Thoracic aorta (tissue), 2 donors: ENCODE measurements around the gene RBM38. TPM values are rescaled to one million over a fixed set of nuclear protein-coding genes. Genes with fewer than 3 reads are reported as not detected.
A peak's percentile ranks its signal among the peaks of the same experiment; 100 is the strongest.
"Not testable (repeated sequence)": the region's sequence is repeated elsewhere in the genome, so short reads cannot be mapped to it uniquely, and the experiment has no call there.

Experiments
- ATAC-seq: fragments of 150-250 bp; one replicate; pipeline ENCODE4 v1.8.0; 2017; ENCODE audit warnings: low read depth; ENCODE audit not compliant: insufficient number of reproducible peaks, low FRiP score
- DNase-seq: peaks from one replicate; pipeline ENCODE4 v3.0.0-alpha.2; 2020; ENCODE audit warnings: low spot score
- H3K27ac ChIP-seq, 2 donors: fragments of 200-600 bp; sonication (generic); 1 replicate in 1 of 2; 2 replicates in 1 of 2; pipeline ENCODE4 v1.5.1; 2016; ENCODE audit warnings: mild to moderate bottlenecking in 2 of 2, moderate library complexity in 2 of 2
- H3K27me3 ChIP-seq: fragments of 200-600 bp; sonication (generic); replicated peaks from 2 replicates; pipeline ENCODE4 v1.6.0; 2016; ENCODE audit warnings: mild to moderate bottlenecking; ENCODE audit not compliant: insufficient read depth
- H3K36me3 ChIP-seq: fragments of 200-600 bp; sonication (generic); one replicate; pipeline ENCODE4 v1.5.1; 2016
- H3K4me1 ChIP-seq, 2 donors: fragments of 200-600 bp; sonication (generic); 1 replicate in 1 of 2; 2 replicates in 1 of 2; pipeline versions ENCODE4 v1.5.1 to v1.6.0; 2016; ENCODE audit warnings: low read depth in 2 of 2, mild to moderate bottlenecking in 1 of 2; ENCODE audit not compliant: control insufficient read depth in 1 of 2
- H3K4me3 ChIP-seq: fragments of 200-600 bp; sonication (generic); 2 replicates; pipeline ENCODE4 v1.5.1; 2016; ENCODE audit warnings: mild to moderate bottlenecking
- H3K9me3 ChIP-seq: fragments of 200-600 bp; sonication (generic); 2 replicates; pipeline ENCODE4 v1.5.1; 2016
- CTCF ChIP-seq: fragments of 200-600 bp; sonication (generic); IDR thresholded peaks from one replicate; pipeline ENCODE4 v1.5.1; 2019; ENCODE audit warnings: antibody characterized with exemption
- total RNA-seq, 2 donors: library from RNA; depleted of rRNA; stranded (reverse); fragments of >200 nt; gene quantifications; one replicate each; pipeline versions ENCODE4 v1.1.0 to v1.2.3, GENCODE V29; 2016

RBM38 gene
- total RNA-seq, result 10 to 100 TPM in 1 of 2 donors, 1 to 10 TPM in 1; 9.6 to 24.8 TPM

DNA sequence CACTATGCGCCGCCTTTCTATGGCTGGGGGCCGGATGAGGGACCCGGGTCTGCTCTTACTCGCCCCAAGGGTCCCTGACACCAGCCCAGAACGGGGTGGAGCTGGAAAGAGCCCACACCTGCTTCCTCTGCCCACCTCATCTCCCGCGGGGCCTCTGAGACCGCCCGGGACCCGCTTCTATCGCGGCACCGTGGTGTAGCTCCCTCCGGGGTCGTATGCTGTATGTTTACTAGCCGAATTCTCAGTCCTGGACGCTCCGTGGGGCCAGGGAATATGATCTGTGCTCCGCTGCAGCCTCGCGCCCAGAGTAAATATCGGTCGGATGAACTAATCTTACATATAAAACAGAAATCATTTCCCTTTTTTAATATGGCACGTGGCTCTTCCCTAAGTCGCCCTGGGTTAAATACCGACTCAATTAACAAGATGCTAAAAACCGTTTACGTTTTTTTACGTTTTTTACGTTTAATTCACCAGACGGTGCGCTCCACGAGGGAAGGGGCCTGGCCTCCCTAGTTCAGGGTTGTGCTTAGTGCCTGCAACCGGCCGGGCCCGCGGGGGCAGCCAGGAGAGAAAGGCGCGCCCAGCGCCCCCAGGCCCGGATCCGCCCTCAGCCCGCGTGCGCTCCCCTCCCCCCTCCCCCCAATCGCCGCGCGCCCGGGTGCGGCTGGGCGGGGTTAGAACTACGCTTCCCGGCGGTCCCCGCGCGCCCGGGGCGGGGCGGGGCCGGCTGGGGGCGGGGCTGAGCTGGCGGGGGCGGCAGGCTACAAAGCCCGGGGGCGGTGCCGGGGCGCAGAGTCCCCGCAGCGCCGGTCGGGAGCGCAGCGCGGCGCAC is at the start of gene RBM38:
Gene RBM38 (plus strand): TSS at position 793 of the 835 bp plus-strand sequence. CDS start 186 bp downstream, outside the sequence.
- Histone ChIP-seq H3K36me3 (no peaks in the 10 kb centered on the region), H3K27me3 (no peaks in the 10 kb centered on the region), H3K4me3 (peak within 1 kb of the TSS; percentile 84), H3K9me3 (no peaks in the 10 kb centered on the region), H3K27ac (peak within 1 kb of the TSS; percentile 68 to 71), H3K4me1 (peaks cover 21 to 45% of the 10 kb centered on the region in 2 donors)
- no peak for DNase-seq
- ATAC-seq, result peak; percentile 49
- TF ChIP-seq CTCF, result no peak

- Histone ChIP-seq H3K36me3 (no peaks in the 10 kb centered on the region), H3K27me3 (no peaks in the 10 kb centered on the region), H3K9me3 (no peaks in the 10 kb centered on the region), H3K27ac (no peak overlapping the region), H3K4me3 (no peak overlapping the region), H3K4me1 (no peaks in the 10 kb centered on the region)
- no peak for TF ChIP-seq CTCF
- ATAC-seq (no peak), DNase-seq (no peak)
These were observed 49.5 kb upstream of the RBM38 start for GRCh38 chr20:57341663-57342062.

DNA sequence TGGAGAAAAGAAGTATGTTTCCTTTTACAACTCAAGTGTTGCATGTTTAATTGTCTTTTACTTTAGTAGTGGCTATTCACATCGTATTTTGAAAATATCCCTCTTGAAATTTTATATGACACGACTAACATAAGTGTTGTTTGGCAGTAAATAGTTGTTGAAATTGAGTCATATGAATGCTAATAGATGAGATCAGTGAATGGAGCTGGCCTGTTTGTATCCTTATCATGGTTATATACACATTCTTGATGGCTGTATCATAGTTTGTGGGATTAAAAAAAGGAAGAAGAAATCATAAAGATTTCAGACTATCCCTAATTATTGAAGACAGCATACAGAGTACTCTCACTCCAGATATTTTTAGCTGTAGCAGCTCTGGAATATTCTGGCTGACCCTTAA is 48.4 kb upstream of the RBM38 start:
- Histone ChIP-seq H3K9me3 (no peaks in the 10 kb centered on the region), H3K36me3 (no peaks in the 10 kb centered on the region), H3K4me1 (no peaks in the 10 kb centered on the region), H3K4me3 (no peak overlapping the region), H3K27ac (no peak overlapping the region), H3K27me3 (no peaks in the 10 kb centered on the region)
- no peak for TF ChIP-seq CTCF
- ATAC-seq (no peak), DNase-seq (no peak)

DNA sequence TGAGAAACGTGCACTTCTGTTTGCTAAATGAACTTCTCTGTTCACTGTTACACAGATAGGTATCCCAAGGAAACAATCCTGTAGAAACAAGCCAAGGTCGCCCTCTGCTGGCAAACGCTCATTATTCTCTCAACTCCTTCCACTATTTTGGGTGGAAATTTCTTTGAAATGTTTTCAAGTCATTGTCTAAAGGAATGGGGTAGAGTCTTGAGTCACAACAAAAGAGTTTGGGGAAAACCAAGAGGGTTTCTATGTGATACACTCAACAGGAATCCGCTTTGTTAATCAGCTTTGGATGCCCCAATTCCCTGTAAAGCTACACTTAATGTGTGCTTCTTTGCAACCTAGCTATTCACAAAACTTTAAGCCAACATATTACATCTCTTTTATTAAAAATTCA is 44.7 kb upstream of the RBM38 start:
- Histone ChIP-seq H3K4me3 (no peak overlapping the region), H3K27me3 (no peaks in the 10 kb centered on the region), H3K36me3 (no peaks in the 10 kb centered on the region), H3K27ac (no peak overlapping the region), H3K4me1 (no peaks in the 10 kb centered on the region), H3K9me3 (no peaks in the 10 kb centered on the region)
- DNase-seq, result no peak
- peak; percentile 62 for TF ChIP-seq CTCF
- ATAC-seq, result no peak

- H3K9me3 ChIP-seq, result no peaks in the 10 kb centered on the region
- no peak overlapping the region for H3K4me3 ChIP-seq
- DNase-seq (no peak), ATAC-seq (no peak)
- no peak overlapping the region for H3K27ac ChIP-seq
- peaks cover 5 to 8% of the 10 kb centered on the region in 2 donors for H3K4me1 ChIP-seq
- H3K36me3 ChIP-seq, result no peaks in the 10 kb centered on the region
- no peak for TF ChIP-seq CTCF
- no peaks in the 10 kb centered on the region for H3K27me3 ChIP-seq
These were observed 43.8 kb upstream of the RBM38 start for GRCh38 chr20:57347393-57347792.

DNA sequence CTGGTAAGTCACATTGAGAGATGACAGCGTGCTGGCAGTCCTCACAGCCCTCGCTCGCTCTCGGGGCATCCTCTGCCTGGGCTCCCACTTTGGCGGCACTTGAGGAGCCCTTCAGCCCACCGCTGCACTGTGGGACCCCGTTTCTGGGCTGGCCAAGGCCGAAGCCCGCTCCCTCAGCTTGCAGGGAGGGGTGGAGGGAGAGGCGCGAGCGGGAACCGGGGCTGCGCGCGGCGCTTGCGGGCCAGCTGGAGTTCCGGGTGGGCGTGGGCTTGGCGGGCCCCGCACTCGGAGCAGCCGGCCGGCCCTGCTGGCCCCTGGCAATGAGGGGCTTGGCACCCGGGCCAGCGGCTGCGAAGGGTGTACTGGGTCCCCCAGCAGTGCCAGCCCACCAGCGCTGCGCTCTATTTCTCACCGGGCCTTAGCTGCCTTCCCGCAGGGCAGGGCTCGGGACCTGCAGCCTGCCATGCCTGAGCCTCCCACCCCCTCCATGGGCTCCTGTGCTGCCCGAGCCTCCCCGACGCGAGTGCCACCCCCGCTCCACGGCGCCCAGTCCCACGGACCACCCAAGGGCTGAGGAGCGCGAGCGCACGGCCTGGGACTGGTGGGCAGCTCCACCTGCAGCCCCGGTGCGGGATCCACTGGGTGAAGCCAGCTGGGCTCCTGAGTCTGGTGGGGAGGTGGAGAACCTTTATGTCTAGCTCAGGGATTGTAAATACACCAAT is 42.8 kb upstream of the RBM38 start:
- DNase-seq, H3K27me3 ChIP-seq, ATAC-seq, H3K36me3 ChIP-seq, H3K4me3 ChIP-seq, H3K27ac ChIP-seq, H3K9me3 ChIP-seq: not testable (repeated sequence)
- H3K4me1 ChIP-seq, result peaks cover 5 to 11% of the 10 kb centered on the region in 2 donors

- not testable (repeated sequence) for H3K4me3 ChIP-seq
These were observed 42.1 kb upstream of the RBM38 start for GRCh38 chr20:57348922-57349574.

More at GRCh38 chr20:57348922-57349574, 42.1 kb upstream of the RBM38 start:
- H3K4me1 ChIP-seq, result peaks cover 5 to 11% of the 10 kb centered on the region in 2 donors
- not testable (repeated sequence) for H3K36me3 ChIP-seq, DNase-seq, H3K9me3 ChIP-seq, H3K27ac ChIP-seq, H3K27me3 ChIP-seq, ATAC-seq
